Esophagus squamous epithelium (tissue), 4 donors: ENCODE results near the gene ZNF175.

Experiments used
- POLR2A ChIP-seq, 4 donors: fragments of 450-650 bp; IDR thresholded peaks; one replicate each; pipeline ENCODE4 v1.6.1; 2017; ENCODE audit warnings: antibody characterized with exemption in 4 of 4, mild to moderate bottlenecking in 4 of 4, moderate library complexity in 3 of 4
- TF ChIP-seq, protein P1 (sequence below), 6 experiments: fragments of 450-650 bp in 4 of 6; fragments of 200-600 bp in 2 of 6; sonication (generic) in 2 of 6; IDR thresholded peaks; one replicate each; pipeline ENCODE4 v1.5.1; 2016 to 2019; ENCODE audit warnings: antibody characterized with exemption in 6 of 6, mild to moderate bottlenecking in 4 of 6, moderate library complexity in 4 of 6

- TF ChIP-seq, protein P1, sequence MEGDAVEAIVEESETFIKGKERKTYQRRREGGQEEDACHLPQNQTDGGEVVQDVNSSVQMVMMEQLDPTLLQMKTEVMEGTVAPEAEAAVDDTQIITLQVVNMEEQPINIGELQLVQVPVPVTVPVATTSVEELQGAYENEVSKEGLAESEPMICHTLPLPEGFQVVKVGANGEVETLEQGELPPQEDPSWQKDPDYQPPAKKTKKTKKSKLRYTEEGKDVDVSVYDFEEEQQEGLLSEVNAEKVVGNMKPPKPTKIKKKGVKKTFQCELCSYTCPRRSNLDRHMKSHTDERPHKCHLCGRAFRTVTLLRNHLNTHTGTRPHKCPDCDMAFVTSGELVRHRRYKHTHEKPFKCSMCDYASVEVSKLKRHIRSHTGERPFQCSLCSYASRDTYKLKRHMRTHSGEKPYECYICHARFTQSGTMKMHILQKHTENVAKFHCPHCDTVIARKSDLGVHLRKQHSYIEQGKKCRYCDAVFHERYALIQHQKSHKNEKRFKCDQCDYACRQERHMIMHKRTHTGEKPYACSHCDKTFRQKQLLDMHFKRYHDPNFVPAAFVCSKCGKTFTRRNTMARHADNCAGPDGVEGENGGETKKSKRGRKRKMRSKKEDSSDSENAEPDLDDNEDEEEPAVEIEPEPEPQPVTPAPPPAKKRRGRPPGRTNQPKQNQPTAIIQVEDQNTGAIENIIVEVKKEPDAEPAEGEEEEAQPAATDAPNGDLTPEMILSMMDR (IDR thresholded peaks at IDR 0.05) = no peak
- TF ChIP-seq POLR2A (IDR thresholded peaks at IDR 0.05) = no peak
Observed at GRCh38 chr19:51626675-51627074, 55.6 kb downstream of the ZNF175 start.
